ENCODE data around the gene FANCM.

DNA sequence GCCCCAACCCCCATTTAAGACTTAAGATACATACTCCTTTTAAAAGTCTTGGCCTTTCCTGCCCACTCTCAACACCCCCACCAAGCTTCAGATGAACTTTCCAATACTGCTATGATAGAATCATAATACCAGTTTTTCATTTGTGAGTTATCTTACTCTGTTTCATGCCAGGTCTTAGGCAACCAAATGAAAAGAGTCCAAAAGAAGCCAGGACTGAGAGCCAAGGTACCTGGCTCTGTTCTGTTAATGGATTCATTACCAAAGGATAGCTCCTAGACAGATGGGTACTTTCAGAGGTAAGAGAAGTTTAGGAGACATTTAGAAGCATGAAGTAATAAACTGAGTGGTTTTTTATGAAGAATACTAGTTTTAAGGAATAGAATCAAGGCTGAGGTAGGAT is 34.2 kb downstream of the FANCM start:
- TF ChIP-seq EZH2 (IDR thresholded peaks at IDR 0.05; ENCODE audit: insufficient read depth, poor library complexity, severe bottlenecking): no peak
- TF ChIP-seq EZH2phosphoT487 (IDR thresholded peaks at IDR 0.05; ENCODE audit: insufficient read depth, low read depth): no peak
